HG03432 (cell line): ENCODE measurements around the gene ABR.
"Not testable (repeated sequence)": the region's sequence is repeated elsewhere in the genome, so short reads cannot be mapped to it uniquely, and the experiment has no call there.

Experiments
- ATAC-seq: cut with Tn5 transposase; IDR thresholded peaks from one replicate; pipeline ENCODE4 v1.9.1; 2021; ENCODE audit warnings: mild to moderate bottlenecking, moderate library complexity; ENCODE audit not compliant: unreplicated experiment

Gene ABR

DNA sequence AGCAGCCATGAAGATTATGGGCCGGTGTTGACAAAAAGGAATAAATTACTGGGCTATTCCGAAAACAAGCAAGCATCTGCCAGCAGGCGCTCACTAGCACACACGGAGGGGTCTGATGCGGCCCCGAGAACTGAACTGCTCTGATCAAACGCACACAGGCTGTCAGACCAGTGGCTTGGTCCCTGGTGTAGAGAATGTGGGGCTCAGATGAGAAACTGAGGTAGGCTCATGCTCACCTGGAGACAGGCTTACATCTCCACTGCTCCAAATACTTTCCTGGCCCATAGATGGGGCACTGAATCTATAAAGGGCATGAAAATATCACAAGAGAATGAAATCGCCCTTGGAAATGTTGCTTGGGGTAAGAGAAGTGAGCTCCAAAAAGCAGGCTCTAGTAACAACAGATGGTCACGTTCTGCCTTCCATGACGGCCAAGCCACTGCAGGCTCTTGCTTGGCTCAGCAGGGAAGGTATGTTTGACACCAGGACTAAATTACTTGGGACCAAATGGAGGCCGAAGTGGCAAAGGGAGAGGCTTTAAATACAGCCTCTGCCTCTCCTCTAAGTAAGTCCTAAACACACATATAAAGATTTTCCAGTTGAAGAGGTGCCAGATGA lies 5.4 kb downstream of the ABR start:
- no peak for ATAC-seq

- no peak for ATAC-seq
Measured at GRCh38 chr17:1173432-1174262, 6.1 kb downstream of the ABR start.

- ATAC-seq = no peak
Measured at GRCh38 chr17:1171953-1172352, 7.8 kb downstream of the ABR start.

- no peak for ATAC-seq
Measured at GRCh38 chr17:1170739-1171138, 9.0 kb downstream of the ABR start.

DNA sequence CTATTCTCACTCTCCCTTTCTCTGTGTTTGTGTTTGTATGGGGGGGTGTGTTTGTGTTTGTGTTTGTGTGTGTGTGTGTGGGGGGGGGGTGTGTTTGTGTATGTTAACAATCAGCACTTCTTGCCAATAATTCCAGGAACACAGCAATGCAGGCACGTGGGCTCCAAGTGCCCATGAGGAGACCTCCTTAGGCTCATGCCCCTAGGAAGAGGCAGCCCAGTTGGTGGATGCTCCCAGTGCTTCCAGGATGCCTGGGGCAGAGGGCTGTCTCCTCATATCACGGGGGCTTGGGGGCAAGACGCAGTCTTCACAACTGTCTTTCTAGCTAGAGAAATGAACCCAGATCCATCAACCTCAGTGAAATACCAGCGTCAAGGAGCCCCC lies 9.9 kb downstream of the ABR start:
- ATAC-seq = no peak

DNA sequence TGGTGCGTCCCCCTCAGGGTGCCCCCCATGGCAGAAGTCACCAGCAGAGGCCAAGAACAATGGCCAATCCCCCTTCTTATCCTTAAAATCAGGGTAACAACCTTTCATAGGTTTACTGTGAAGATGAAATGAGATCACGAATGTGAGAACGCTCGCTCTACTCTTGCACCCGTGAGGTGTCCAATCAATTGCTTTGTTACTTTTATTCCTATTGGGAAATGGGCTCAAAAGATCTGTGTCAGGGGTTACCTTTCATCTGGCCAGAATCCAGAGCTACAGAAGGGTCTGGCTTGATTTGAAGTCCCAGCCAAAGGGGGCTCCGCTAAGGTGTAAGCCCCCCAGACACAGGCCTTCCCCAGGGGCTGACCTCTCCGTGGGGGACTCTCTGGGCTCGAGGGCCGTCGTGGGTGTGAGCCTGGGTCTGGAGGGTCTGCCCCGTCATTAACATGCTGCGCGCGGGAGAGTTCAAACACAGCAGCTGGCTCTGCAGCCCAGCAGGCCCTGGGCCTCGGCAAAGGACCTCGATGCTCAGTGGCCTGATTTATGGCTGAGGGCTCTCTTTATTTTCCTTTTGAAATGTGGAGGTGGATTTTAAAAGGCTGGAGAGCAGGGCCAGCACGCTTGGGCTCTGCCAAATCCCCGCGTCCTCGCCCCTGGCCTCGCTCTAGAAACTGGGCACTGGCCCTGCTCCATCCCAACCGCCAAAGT lies 10.4 kb downstream of the ABR start:
- no peak for ATAC-seq

- no peak for ATAC-seq
Measured at GRCh38 chr17:1168533-1169220, 11.1 kb downstream of the ABR start.

DNA sequence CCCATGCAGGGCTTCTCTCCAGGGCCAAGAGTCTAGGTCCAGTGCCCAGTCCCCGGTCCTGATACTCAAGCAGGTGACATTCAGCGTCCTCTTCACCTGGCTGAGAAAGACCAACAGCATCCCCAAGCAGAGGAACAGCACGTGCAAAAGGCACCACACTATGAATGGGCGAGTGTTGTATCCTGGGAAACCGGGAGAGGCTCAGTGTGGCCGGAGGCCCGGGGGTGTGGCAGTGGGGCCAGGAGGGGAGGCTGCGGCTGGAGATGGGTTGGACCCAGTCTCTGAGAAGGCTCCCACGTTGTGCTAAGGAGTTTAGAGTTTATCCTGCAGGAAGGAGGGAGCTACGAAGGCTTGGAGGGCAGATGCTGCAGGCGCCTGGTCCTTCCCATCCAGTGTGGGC lies 13.5 kb downstream of the ABR start:
- no peak for ATAC-seq

DNA sequence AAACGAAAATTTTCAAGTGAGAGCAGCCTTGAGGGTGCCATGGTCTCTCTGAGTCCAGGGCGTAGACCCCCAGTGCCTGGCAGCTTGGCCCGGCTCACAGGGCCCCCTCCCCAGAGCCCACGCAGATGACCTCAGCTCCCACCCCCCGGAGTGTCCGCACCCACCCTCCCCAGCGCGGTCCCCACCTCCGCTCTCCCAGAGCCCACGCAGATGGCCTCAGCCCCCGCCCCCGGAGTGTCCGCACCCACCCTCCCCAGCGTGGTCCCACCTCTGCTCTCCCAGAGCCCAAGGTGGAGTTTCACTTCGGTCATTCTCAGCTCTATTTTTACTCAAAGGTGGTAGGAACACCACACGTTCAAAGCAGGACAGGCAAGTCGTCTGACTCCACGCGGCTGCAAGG lies 13.9 kb downstream of the ABR start:
- ATAC-seq = no peak

DNA sequence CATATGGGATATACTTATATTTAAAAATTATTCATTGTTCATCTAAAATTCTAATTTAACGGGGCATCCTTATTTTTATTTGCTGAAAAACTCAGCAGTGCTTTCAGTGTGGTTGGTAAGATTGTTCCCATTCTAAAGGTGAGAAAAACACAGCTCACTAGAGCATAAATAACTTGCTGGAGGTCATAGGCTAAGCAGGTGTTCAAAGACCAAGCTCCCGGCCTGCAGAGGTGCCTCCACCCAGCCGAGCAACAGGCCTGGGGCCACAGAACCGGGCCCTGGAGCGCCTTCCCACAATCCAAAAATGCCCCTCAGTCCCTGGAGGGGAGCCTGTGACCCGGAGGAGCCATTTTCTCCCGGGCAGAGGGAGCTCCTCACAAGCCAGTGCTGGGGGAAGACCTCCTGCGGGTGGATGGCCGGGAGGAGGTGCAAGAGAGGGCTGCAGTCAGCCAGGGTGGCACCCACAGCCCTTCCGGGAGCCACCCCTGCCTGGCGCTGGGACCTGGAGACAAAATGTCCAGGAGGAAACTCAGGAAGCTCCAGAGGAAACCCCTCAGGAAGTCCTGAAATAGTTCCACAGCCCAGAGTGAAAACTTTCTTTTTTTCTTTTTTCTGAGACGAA lies 14.7 kb downstream of the ABR start:
- no peak for ATAC-seq

GRCh38 chr17:1162116-1162855 lies 17.5 kb downstream of the ABR start:
- no peak for ATAC-seq

DNA sequence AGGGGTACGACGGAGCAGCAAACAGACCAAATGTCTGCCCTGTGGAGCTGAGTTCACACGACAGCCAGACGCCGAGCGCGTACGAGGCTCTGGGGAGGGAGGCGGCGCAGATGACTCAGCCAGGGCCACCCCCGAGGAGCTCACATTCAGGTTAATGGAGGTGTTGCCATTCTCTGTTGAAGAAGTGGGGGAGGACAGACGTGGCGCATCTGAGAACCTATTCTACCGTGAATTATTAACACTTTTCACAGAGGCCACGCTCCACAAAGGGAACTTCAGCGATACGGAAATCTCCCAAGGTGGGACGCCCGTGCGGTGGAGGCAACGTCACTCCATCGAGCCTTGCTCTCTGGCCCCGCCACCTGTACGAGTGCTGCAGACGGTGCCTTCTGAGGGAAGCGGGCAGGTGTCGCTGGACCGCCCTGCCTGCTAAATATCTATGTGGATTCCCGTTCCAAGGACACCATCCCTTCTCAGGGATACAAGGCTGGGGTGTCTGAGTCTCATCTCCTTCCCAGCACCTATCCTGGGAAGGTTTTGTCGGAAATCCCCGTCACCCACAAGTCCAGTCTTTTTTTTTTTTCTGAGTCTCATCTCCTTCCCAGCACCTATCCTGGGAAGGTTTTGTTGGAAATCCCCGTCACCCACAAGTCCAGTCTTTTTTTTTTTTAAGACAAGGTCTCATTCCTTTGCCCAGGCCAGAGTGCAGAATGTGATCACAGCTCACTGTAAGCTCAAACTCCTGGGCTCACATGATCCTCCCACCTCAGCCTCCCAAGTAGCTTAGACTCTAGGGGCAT lies 19.0 kb downstream of the ABR start:
- no peak for ATAC-seq

DNA sequence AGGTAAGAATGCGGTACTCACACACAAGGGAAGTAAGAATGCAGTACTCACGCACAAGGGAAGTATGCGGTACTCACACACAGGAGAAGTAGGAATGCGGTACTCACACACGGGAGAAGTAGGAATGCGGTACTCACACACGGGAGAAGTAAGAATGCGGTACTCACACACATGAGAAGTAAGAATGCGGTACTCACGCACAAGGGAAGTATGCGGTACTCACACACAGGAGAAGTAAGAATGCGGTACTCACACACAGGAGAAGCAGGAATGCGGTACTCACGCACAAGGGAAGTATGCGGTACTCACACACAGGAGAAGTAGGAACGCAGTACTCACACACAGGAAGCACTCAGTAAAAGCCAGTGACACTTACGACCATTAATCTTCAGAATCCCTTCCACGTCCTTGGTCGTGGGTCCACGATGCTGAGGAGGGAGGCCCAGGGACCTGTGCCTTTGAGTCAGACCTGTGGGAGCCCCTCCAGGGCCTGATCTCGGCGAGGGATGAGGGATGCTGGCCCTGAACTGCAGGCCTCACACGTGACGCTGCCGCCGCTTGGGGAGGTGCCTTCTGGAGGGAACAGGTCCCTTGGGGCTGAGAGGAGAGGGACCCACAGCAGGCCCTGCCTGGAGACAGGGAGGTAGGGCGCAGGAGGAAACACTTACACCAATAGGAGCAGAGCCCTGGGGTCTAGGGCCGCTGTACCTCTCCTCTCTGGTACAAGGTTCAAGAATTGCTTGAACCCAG lies 20.2 kb downstream of the ABR start:
- ATAC-seq = no peak

DNA sequence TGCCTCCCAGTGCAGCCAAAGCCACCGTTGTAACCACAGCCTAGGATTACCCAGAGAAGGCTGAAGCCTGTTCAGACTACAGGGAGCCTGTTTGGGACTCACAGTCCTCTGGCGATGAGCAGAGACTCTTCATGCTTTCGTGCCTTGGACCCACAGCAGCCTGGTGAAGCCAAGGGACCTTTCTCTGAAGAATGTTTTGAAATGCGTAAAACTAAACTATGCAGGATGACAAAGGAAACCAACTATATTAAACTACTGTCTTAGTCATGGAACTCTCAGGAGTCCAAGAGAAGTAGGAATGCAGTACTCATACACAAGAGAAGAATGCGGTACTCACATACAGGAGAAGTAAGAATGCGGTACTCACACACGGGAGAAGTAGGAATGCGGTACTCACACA lies 20.9 kb downstream of the ABR start:
- no peak for ATAC-seq

DNA sequence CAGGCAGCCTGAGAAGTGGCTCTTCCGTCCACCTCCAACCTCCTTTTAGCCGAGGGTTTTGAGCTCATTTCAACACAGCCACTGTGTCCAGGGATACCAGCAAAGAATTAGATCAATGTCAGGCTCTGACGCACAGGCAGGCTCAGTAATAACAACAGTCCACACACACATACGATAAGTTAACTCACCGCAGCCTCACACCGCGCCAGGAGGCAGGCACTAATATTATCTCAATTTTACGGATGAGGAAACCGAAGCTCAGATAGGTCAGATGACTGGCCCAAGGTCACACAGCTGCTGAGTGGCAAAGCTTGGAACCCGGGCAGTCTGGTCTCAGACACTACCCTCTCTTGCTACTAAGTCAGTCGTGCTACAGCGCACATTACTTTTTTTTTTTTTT lies 22.9 kb downstream of the ABR start:
- ATAC-seq = no peak

- ATAC-seq = no peak
Measured at GRCh38 chr17:1154704-1155103, 25.1 kb downstream of the ABR start.

DNA sequence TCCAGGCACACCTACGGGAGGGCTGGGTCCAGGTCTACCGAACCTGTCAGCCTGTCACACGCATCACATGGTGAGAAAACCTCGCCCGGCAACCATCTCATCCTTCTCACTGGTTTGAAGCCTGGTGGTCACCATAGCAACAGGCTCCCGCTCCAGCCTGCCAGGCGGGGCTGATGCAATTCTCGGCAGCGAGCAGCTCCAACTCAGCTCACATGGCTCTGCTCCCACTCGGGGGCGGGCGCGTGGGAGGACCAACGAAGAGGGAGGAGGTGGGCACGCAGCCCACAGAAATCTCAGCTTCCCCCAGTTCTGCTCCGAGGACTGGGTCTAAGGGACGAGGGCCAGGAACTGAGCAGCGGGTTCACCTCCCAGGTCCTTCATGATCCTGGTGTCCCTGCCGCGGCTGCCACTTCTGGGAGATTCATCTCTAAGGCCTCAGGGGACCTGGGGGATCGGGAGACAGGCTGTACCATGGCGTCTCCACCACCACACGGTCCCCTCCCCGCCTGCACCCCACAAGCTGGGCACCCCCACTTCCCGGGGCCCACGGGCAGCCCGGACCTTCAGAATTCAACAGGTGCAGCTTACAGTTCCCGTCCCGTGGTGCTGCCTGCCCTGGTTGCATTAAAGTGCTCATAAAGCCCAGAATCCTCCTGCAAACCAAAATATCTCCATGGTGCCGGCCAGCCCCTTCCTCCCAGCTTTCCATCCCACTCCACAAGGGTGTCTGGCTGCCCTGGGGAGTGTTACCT lies 25.8 kb downstream of the ABR start:
- no peak for ATAC-seq

DNA sequence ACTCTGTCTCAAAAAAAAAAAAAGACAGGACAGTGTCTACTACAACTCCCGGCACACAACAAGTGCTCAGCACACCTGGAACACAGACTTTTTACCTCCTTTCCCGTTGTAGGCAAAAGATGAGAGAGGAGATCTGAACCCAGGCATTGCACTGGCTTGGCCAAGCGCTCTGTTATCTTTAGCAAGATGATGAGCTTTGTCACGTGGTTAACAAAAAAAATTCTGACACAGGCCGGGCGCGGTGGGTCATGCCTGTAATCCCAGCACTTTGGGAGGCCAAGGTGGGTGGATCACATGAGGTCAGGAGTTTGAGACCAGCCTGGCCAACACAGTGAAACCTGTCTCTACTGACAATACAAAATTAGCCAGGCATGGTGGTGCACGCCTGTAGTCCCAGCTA lies 27.2 kb downstream of the ABR start:
- ATAC-seq = not testable (repeated sequence)
